ENCODE measurements around the gene ANKRD10. TPM values are rescaled to one million over a fixed set of nuclear protein-coding genes. Genes with fewer than 3 reads are reported as not detected.

Gene ANKRD10
- total and polyA plus RNA-seq, 2 of the 8 experiments (the other 6 are each of a cell fraction or from before 2014, with no cell fraction given), result 146 to 218 TPM

DNA sequence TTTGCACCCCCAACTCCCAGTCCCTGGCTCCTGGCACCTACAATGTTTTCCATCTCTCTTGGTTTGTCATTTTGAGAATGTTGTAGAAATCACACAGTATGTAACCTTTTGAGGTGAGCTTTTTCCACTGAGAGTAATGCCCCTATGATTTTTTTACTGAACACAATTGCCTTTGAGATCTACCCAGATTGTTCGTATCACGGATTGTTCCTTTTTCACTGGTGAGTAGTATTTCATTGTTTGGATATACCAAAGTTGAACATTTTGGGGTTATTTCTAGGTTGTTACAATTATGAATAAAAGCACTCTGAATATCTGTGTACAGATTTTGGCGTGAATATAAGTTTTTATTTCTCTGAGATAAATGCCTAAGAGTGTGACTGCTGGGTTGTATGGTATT is 17.7 kb upstream of the ANKRD10 start:
- H2BK15ac ChIP-seq (ENCODE audit: low read length), result no peak overlapping the region
- H2BK120ac ChIP-seq (replicated peaks; ENCODE audit: low read depth, low read length), result no peak overlapping the region
- no peak overlapping the region for H3K27ac ChIP-seq (ENCODE audit: low read depth, low read length)
- 90% methylated on average over 3 of the region's 3 CpGs; no CpG with 5 or more reads in 1 of the 2 experiments for WGBS, 2 experiments (ENCODE audit: extremely low coverage in 1 of 2, insufficient coverage in 1 of 2, insufficient read length in 1 of 2, insufficient replicate concordance in 2 of 2, low coverage in 1 of 2, low lambda C conversion rate in 2 of 2, missing lambda C conversion rate in 1 of 2)
- no peak overlapping the region for H3K9ac ChIP-seq (replicated peaks in 1 of 4; ENCODE audit: extremely low read depth in 1 of 4, low read depth in 3 of 4, low read length in 3 of 4)
- H3K56ac ChIP-seq (replicated peaks; ENCODE audit: insufficient read length, low read depth, low read length), result no peak overlapping the region
- H3K4me3 ChIP-seq (ENCODE audit: extremely low read depth in 1 of 4, insufficient read depth in 2 of 4, low read depth in 3 of 4, low read length in 4 of 4), result no peak overlapping the region
- no peak overlapping the region for H4K8ac ChIP-seq (ENCODE audit: extremely low read depth, insufficient read depth, low read length)
- H2AK5ac ChIP-seq (ENCODE audit: low read depth, low read length), result no peak overlapping the region
- no peak for FAIRE-seq
- H2BK20ac ChIP-seq (ENCODE audit: low read length), result no peak overlapping the region
- H2AFZ ChIP-seq (ENCODE audit: low read length), result no peak overlapping the region
- H3K36me3 ChIP-seq (ENCODE audit: control insufficient read depth in 2 of 4, insufficient read depth in 4 of 4, low read length in 3 of 4), result peaks cover 0 to 5% (median 0%) of the 10 kb centered on the region in 4 experiments; a peak in 1 of 8 replicates
- no peaks in the 10 kb centered on the region for H3K23me2 ChIP-seq (ENCODE audit: low read depth, low read length)
- POLR2A ChIA-PET (ENCODE audit: partially characterized antibody), result no interaction called here
- H3K4ac ChIP-seq (replicated peaks; ENCODE audit: insufficient read length, low read depth, low read length), result no peak overlapping the region
- TF ChIP-seq SP4 (IDR thresholded peaks at IDR 0.05; ENCODE audit: low read length) (no peak), CEBPB (IDR thresholded peaks at IDR 0.05; ENCODE audit: low read depth, low read length) (no peak), SUZ12 (IDR thresholded peaks at IDR 0.05; ENCODE audit: low read length) (no peak), POLR2A (IDR thresholded peaks at IDR 0.05; ENCODE audit: control extremely low read depth in 1 of 2, low read depth in 2 of 2, low read length in 2 of 2) (no peak), KDM5A (IDR thresholded peaks at IDR 0.05; ENCODE audit: low read length) (no peak), POU5F1 (IDR thresholded peaks at IDR 0.05; ENCODE audit: low read depth, low read length) (no peak), CHD2 (IDR thresholded peaks at IDR 0.05; ENCODE audit: low read length) (no peak), HDAC6 (IDR thresholded peaks at IDR 0.05; ENCODE audit: low read depth, low read length) (no peak)
- TF ChIP-seq, protein P1, sequence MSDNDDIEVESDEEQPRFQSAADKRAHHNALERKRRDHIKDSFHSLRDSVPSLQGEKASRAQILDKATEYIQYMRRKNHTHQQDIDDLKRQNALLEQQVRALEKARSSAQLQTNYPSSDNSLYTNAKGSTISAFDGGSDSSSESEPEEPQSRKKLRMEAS (IDR thresholded peaks at IDR 0.05), result no peak
- TF ChIP-seq, protein P2, sequence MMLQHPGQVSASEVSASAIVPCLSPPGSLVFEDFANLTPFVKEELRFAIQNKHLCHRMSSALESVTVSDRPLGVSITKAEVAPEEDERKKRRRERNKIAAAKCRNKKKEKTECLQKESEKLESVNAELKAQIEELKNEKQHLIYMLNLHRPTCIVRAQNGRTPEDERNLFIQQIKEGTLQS (IDR thresholded peaks at IDR 0.05; ENCODE audit: insufficient read depth, low read depth, low read length), result no peak
- TF ChIP-seq, protein P3, sequence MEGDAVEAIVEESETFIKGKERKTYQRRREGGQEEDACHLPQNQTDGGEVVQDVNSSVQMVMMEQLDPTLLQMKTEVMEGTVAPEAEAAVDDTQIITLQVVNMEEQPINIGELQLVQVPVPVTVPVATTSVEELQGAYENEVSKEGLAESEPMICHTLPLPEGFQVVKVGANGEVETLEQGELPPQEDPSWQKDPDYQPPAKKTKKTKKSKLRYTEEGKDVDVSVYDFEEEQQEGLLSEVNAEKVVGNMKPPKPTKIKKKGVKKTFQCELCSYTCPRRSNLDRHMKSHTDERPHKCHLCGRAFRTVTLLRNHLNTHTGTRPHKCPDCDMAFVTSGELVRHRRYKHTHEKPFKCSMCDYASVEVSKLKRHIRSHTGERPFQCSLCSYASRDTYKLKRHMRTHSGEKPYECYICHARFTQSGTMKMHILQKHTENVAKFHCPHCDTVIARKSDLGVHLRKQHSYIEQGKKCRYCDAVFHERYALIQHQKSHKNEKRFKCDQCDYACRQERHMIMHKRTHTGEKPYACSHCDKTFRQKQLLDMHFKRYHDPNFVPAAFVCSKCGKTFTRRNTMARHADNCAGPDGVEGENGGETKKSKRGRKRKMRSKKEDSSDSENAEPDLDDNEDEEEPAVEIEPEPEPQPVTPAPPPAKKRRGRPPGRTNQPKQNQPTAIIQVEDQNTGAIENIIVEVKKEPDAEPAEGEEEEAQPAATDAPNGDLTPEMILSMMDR (IDR thresholded peaks at IDR 0.05; ENCODE audit: control extremely low read depth in 1 of 3, insufficient read depth in 1 of 3, low read depth in 1 of 3, low read length in 3 of 3), result no peak
- H3K79me2 ChIP-seq (ENCODE audit: control insufficient read depth in 1 of 2, insufficient read depth in 2 of 2, low read length in 2 of 2), result no peaks in the 10 kb centered on the region
- no peak for DNase-seq (ENCODE audit: low read depth in 1 of 2, low spot score in 2 of 2)
- H3K18ac ChIP-seq (ENCODE audit: extremely low read depth, low read length), result no peak overlapping the region
- no peaks in the 10 kb centered on the region for H4K20me1 ChIP-seq (replicated peaks in 1 of 2; ENCODE audit: control insufficient read depth in 1 of 2, insufficient read depth in 2 of 2, low read length in 2 of 2)
- no peaks in the 10 kb centered on the region for H3K79me1 ChIP-seq (ENCODE audit: low read depth, low read length)
- no peak overlapping the region for H3K14ac ChIP-seq (ENCODE audit: insufficient read length)
- H2BK5ac ChIP-seq (ENCODE audit: low read depth, low read length), result no peak overlapping the region
- peaks cover 35 to 38% of the 10 kb centered on the region in 2 experiments for H3K9me3 ChIP-seq (ENCODE audit: insufficient read depth in 2 of 2, low read depth in 1 of 2, low read length in 1 of 2)
- no peak overlapping the region for H3K4me2 ChIP-seq (ENCODE audit: insufficient read depth in 1 of 2, low read depth in 2 of 2, low read length in 2 of 2)
- no peak overlapping the region for H3K23ac ChIP-seq (ENCODE audit: insufficient read length)
- H4K91ac ChIP-seq (replicated peaks; ENCODE audit: insufficient read length, low read length), result no peak overlapping the region
- H2BK12ac ChIP-seq (ENCODE audit: low read depth, low read length), result no peak overlapping the region
- no peaks in the 10 kb centered on the region; a peak in 1 of 7 replicates for H3K27me3 ChIP-seq (replicated peaks in 1 of 4; ENCODE audit: control insufficient read depth in 3 of 4, extremely low read depth in 1 of 4, insufficient read depth in 3 of 4, low read length in 3 of 4)
- H4K5ac ChIP-seq (ENCODE audit: insufficient read length, low read depth, low read length), result no peak overlapping the region
- H3K4me1 ChIP-seq (replicated peaks in 1 of 4; ENCODE audit: control insufficient read depth in 3 of 4, insufficient read depth in 4 of 4, low read length in 3 of 4), result no peaks in the 10 kb centered on the region
- CTCF ChIA-PET (ENCODE audit: partially characterized antibody), result interaction anchor here (1.7 kb wide), 1 partner anchor 12 kb away, joined by 4 read pairs; no protein-coding TSS in a partner anchor

Data from H1 (cell line).